CD4-positive, alpha-beta memory T cell (primary cell): ENCODE data around the gene DUSP9. TPM values are rescaled to one million over a fixed set of nuclear protein-coding genes. Genes with fewer than 3 reads are reported as not detected.

Experiments
- CTCF ChIA-PET: fragments of 350-600 bp; sonication (Branson Sonifier 250); formaldehyde crosslinking; loops from one replicate; lab custom pipeline; 2021; ENCODE audit warnings: inconsistent platforms; ENCODE audit not compliant: partially characterized antibody; lab: Charles Lee
- POLR2A ChIA-PET: fragments of 350-600 bp; sonication (Branson Sonifier 250); formaldehyde crosslinking; loops from one replicate; lab custom pipeline; 2021; ENCODE audit not compliant: partially characterized antibody; lab: Charles Lee
- DNase-seq, 5 donors: peaks; one replicate each; pipeline versions ENCODE4 v3.0.0 to v3.0.0-alpha.2; 2020 to 2022; ENCODE audit warnings: mixed read lengths in 1 of 5
- H3K27ac ChIP-seq: one replicate; pipeline ENCODE4 v1.7.0; 2013; ENCODE audit warnings: low read depth, low read length
- H3K27me3 ChIP-seq: 2 replicates; pipeline ENCODE4 v1.7.0; 2013; ENCODE audit warnings: mild to moderate bottlenecking, low read length, moderate library complexity; ENCODE audit not compliant: insufficient read depth
- H3K36me3 ChIP-seq: 2 replicates; pipeline ENCODE4 v1.7.0; 2013; ENCODE audit warnings: mild to moderate bottlenecking, low read length, moderate library complexity; ENCODE audit not compliant: insufficient read depth
- H3K4me1 ChIP-seq: 2 replicates; pipeline ENCODE4 v1.7.0; 2013; ENCODE audit warnings: mild to moderate bottlenecking, low read length, moderate library complexity; ENCODE audit not compliant: insufficient read depth
- H3K4me3 ChIP-seq, 2 donors: one replicate each; pipeline ENCODE4 v1.7.0; 2013; ENCODE audit warnings: low read length in 2 of 2, mild to moderate bottlenecking in 1 of 2
- H3K9me3 ChIP-seq, 2 donors: one replicate each; pipeline ENCODE4 v1.7.0; 2013; ENCODE audit warnings: low read length in 2 of 2, control low read depth in 1 of 2; ENCODE audit not compliant: control insufficient read depth in 1 of 2
- H3K27ac Mint-ChIP-seq, 7 donors: one replicate each; pipeline ENCODE4 v1.8.0; 2020 to 2021; ENCODE audit warnings: mixed read lengths in 7 of 7, mild to moderate bottlenecking in 6 of 7, inconsistent platforms in 3 of 7, moderate library complexity in 3 of 7
- H3K27me3 Mint-ChIP-seq, 2 donors: one replicate each; pipeline ENCODE4 v1.8.0; 2020 to 2021; ENCODE audit warnings: mixed read lengths in 2 of 2
- H3K36me3 Mint-ChIP-seq, 2 donors: one replicate each; pipeline ENCODE4 v1.8.0; 2020 to 2021; ENCODE audit warnings: mixed read lengths in 2 of 2, inconsistent platforms in 1 of 2, mild to moderate bottlenecking in 1 of 2
- H3K4me1 Mint-ChIP-seq, 4 donors: one replicate each; pipeline ENCODE4 v1.8.0; 2020 to 2021; ENCODE audit warnings: mixed read lengths in 4 of 4, mild to moderate bottlenecking in 1 of 4
- H3K4me3 Mint-ChIP-seq, 8 donors: one replicate each; pipeline ENCODE4 v1.8.0; 2020 to 2021; ENCODE audit warnings: mixed read lengths in 8 of 8, mild to moderate bottlenecking in 7 of 8, moderate library complexity in 6 of 8, inconsistent platforms in 3 of 8
- H3K9me3 Mint-ChIP-seq, 8 donors: one replicate each; pipeline ENCODE4 v1.8.0; 2020 to 2021; ENCODE audit warnings: mixed read lengths in 8 of 8, mild to moderate bottlenecking in 5 of 8, inconsistent platforms in 3 of 8, moderate library complexity in 1 of 8
- intact Hi-C: fragments of 100-400 bp; cut with micrococcal nuclease; formaldehyde crosslinking; loops from one replicate; pipeline ENCODE4 v1.15.1; 2023
- polyA plus RNA-seq, 2 donors: library from polyadenylated mRNA; unstranded; fragments of 300-500 nt; fragmentation: Illumina TruSeq; gene quantifications; one replicate each; pipeline ENCODE4 v1.2.3, GENCODE V29; 2021
- total RNA-seq, 2 experiments: library from RNA; stranded (reverse); gene quantifications; one replicate each; pipeline ENCODE4 v1.2.3, GENCODE V29; 2021

DUSP9 gene
- total and polyA plus RNA-seq, 4 experiments from 2014 or later = not detected

- no peak overlapping the region for H3K4me3 Mint-ChIP-seq
- H3K27ac Mint-ChIP-seq = no peak overlapping the region
- peaks cover 0 to 4% (median under 1%) of the 10 kb centered on the region in 4 donors for H3K4me1 Mint-ChIP-seq
- H3K4me3 ChIP-seq = no peak overlapping the region
- ChIA-PET POLR2A (no interaction called here), CTCF (no interaction called here)
- H3K9me3 ChIP-seq = no peaks in the 10 kb centered on the region
- H3K9me3 Mint-ChIP-seq = no peaks in the 10 kb centered on the region
- H3K36me3 ChIP-seq = no peaks in the 10 kb centered on the region
- no peaks in the 10 kb centered on the region for H3K36me3 Mint-ChIP-seq
- H3K27ac ChIP-seq = no peak overlapping the region
- peaks cover under 1% of the 10 kb centered on the region for H3K4me1 ChIP-seq
- no peaks in the 10 kb centered on the region for H3K27me3 ChIP-seq
- no peak for DNase-seq
- intact Hi-C loops = no loop called here
- H3K27me3 Mint-ChIP-seq = peaks cover 0 to 2% of the 10 kb centered on the region in 2 donors
Observed at GRCh38 chrX:153620576-153620975, 26.4 kb upstream of the DUSP9 start.

- Mint-ChIP-seq H3K4me1 (no peaks in the 10 kb centered on the region), H3K27ac (no peak overlapping the region), H3K27me3 (peaks cover under 1 to 2% of the 10 kb centered on the region in 2 donors), H3K9me3 (no peaks in the 10 kb centered on the region), H3K36me3 (no peaks in the 10 kb centered on the region), H3K4me3 (no peak overlapping the region)
- POLR2A ChIA-PET = no interaction called here
- intact Hi-C loops = no loop called here
- no peaks in the 10 kb centered on the region for H3K36me3 ChIP-seq
- no peak for DNase-seq
- CTCF ChIA-PET = no interaction called here
- no peaks in the 10 kb centered on the region for H3K9me3 ChIP-seq
- H3K27me3 ChIP-seq = no peaks in the 10 kb centered on the region
- no peak overlapping the region for H3K4me3 ChIP-seq
- H3K4me1 ChIP-seq = no peaks in the 10 kb centered on the region
- no peak overlapping the region for H3K27ac ChIP-seq
Observed at GRCh38 chrX:153621949-153622598, 24.9 kb upstream of the DUSP9 start.

- Mint-ChIP-seq H3K9me3 (no peaks in the 10 kb centered on the region), H3K4me1 (no peaks in the 10 kb centered on the region), H3K4me3 (no peak overlapping the region), H3K27ac (no peak overlapping the region), H3K36me3 (no peaks in the 10 kb centered on the region), H3K27me3 (peaks cover 1 to 2% of the 10 kb centered on the region in 2 donors)
- intact Hi-C loops = no loop called here
- Histone ChIP-seq H3K4me1 (no peaks in the 10 kb centered on the region), H3K27ac (no peak overlapping the region), H3K4me3 (no peak overlapping the region), H3K36me3 (no peaks in the 10 kb centered on the region), H3K27me3 (no peaks in the 10 kb centered on the region), H3K9me3 (no peaks in the 10 kb centered on the region)
- POLR2A ChIA-PET = no interaction called here
- DNase-seq = no peak
- CTCF ChIA-PET = interaction anchor here (0.9 kb wide), 1 partner anchor 21 kb away, joined by 3 read pairs; no protein-coding TSS in a partner anchor
Observed at GRCh38 chrX:153622661-153623309, 24.2 kb upstream of the DUSP9 start.

- Mint-ChIP-seq H3K4me1 (no peaks in the 10 kb centered on the region), H3K4me3 (no peak overlapping the region), H3K9me3 (no peaks in the 10 kb centered on the region), H3K27me3 (peaks cover 1 to 2% of the 10 kb centered on the region in 2 donors), H3K36me3 (no peaks in the 10 kb centered on the region), H3K27ac (no peak overlapping the region)
- Histone ChIP-seq H3K4me1 (no peaks in the 10 kb centered on the region), H3K27ac (no peak overlapping the region), H3K4me3 (no peak overlapping the region), H3K36me3 (no peaks in the 10 kb centered on the region), H3K9me3 (no peaks in the 10 kb centered on the region), H3K27me3 (no peaks in the 10 kb centered on the region)
- DNase-seq = no peak
- intact Hi-C loops = no loop called here
- CTCF ChIA-PET = interaction anchor here (0.9 kb wide), 1 partner anchor 20 kb away, joined by 3 read pairs; no protein-coding TSS in a partner anchor
- POLR2A ChIA-PET = no interaction called here
Observed at GRCh38 chrX:153623310-153624029, 23.5 kb upstream of the DUSP9 start.

GRCh38 chrX:153624196-153625091 lies 22.6 kb upstream of the DUSP9 start:
- Mint-ChIP-seq H3K4me1 (no peaks in the 10 kb centered on the region), H3K27me3 (peaks cover 1 to 2% of the 10 kb centered on the region in 2 donors), H3K9me3 (no peaks in the 10 kb centered on the region), H3K36me3 (no peaks in the 10 kb centered on the region), H3K4me3 (no peak overlapping the region), H3K27ac (no peak overlapping the region)
- no peaks in the 10 kb centered on the region for H3K9me3 ChIP-seq
- intact Hi-C loops = no loop called here
- H3K4me3 ChIP-seq = no peak overlapping the region
- ChIA-PET POLR2A (no interaction called here), CTCF (no interaction called here)
- H3K27me3 ChIP-seq = no peaks in the 10 kb centered on the region
- H3K36me3 ChIP-seq = no peaks in the 10 kb centered on the region
- H3K27ac ChIP-seq = no peak overlapping the region
- DNase-seq = no peak
- no peaks in the 10 kb centered on the region for H3K4me1 ChIP-seq

GRCh38 chrX:153625271-153626024 lies 21.6 kb upstream of the DUSP9 start:
- H3K27me3 Mint-ChIP-seq = peaks cover 4 to 5% of the 10 kb centered on the region in 2 donors
- H3K27ac Mint-ChIP-seq = no peak overlapping the region
- no peak overlapping the region for H3K4me3 Mint-ChIP-seq
- Histone ChIP-seq H3K4me3 (no peak overlapping the region), H3K9me3 (no peaks in the 10 kb centered on the region), H3K36me3 (no peaks in the 10 kb centered on the region), H3K27ac (no peak overlapping the region), H3K4me1 (no peaks in the 10 kb centered on the region), H3K27me3 (no peaks in the 10 kb centered on the region)
- H3K4me1 Mint-ChIP-seq = no peaks in the 10 kb centered on the region
- ChIA-PET CTCF (no interaction called here), POLR2A (no interaction called here)
- peaks cover 0 to under 1% (median 0%) of the 10 kb centered on the region in 8 donors for H3K9me3 Mint-ChIP-seq
- no peak for DNase-seq
- intact Hi-C loops = no loop called here
- no peaks in the 10 kb centered on the region for H3K36me3 Mint-ChIP-seq
